Neural crest cell (in vitro differentiated cells): ENCODE data around the gene EDEM3. TPM values are rescaled to one million over a fixed set of nuclear protein-coding genes. Genes with fewer than 3 reads are reported as not detected.

Experiments
- DNase-seq: peaks from one replicate; pipeline ENCODE4 v3.0.0; 2021; ENCODE audit warnings: low read depth, mixed read lengths, low spot score
- H3K27ac Mint-ChIP-seq: one replicate; pipeline ENCODE4 v1.8.0; 2021; ENCODE audit warnings: mild to moderate bottlenecking, mixed read lengths; ENCODE audit not compliant: unreplicated experiment
- H3K27me3 Mint-ChIP-seq: 2 replicates; pipeline ENCODE4 v1.8.0; 2021; ENCODE audit warnings: low read depth, mild to moderate bottlenecking, mixed read lengths
- H3K36me3 Mint-ChIP-seq: 2 replicates; pipeline ENCODE4 v1.8.0; 2021; ENCODE audit warnings: low read depth, mild to moderate bottlenecking, mixed read lengths
- H3K4me1 Mint-ChIP-seq: 2 replicates; pipeline ENCODE4 v1.8.0; 2021; ENCODE audit warnings: mixed read lengths
- H3K4me3 Mint-ChIP-seq: one replicate; pipeline ENCODE4 v1.8.0; 2021; ENCODE audit warnings: mild to moderate bottlenecking, mixed read lengths
- H3K9me3 Mint-ChIP-seq: 2 replicates; pipeline ENCODE4 v1.8.0; 2021; ENCODE audit warnings: mixed read lengths
- CTCF ChIP-seq: fragments of 200-600 bp; sonication (generic); conservative IDR thresholded peaks from 2 replicates; pipeline ENCODE4 v1.5.0; 2021; ENCODE audit warnings: antibody characterized with exemption, mild to moderate bottlenecking
- total RNA-seq: library from RNA; stranded (reverse); gene quantifications from 2 replicates; pipeline ENCODE4 v1.2.1, GENCODE V29; 2021

EDEM3 gene
- total RNA-seq, 1 donor from 2014 or later: 19.8 TPM

DNA sequence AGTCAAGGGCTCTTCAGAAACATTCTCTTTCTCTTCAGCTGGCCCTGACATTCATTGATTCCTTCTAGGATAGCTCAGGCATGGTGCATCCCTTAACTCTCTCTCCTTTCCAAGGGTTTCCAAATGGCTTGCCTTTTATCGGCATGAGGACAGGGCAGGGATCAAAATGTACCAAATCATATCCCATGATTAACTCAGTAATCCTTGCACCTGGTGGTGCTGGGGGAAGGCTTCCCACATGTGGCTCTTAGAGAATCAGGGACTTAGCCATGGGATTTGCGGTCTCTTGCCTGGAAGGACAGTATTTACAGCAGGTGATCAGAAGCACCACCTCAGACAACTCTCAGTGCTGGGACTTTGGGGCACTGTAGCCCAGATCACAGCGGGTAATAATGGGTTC is 46.2 kb upstream of the EDEM3 start:
- TF ChIP-seq CTCF: no peak
- Mint-ChIP-seq H3K4me3 (no peak overlapping the region), H3K4me1 (peaks cover 5% of the 10 kb centered on the region), H3K27ac (no peak overlapping the region), H3K9me3 (no peaks in the 10 kb centered on the region), H3K27me3 (no peaks in the 10 kb centered on the region), H3K36me3 (no peaks in the 10 kb centered on the region)
- DNase-seq: no peak

DNA sequence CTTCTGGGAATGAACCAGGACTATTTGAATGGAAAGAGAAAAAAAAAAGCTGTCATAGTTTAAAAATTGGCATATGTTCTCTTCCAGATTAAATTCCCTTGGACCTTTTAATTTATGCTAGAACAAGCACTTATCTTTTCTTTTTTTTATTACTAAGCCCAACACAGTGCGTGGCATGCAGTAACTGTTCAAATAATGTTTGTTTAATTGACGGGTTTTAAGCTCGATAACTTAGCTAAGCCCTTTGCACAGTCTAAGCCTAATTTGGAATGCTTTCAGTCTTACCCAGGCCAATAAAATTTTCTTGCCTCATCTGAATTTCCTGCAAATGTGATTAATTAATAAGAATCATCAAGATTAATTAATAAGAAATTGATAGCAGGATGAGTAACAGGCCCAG is 39.3 kb upstream of the EDEM3 start:
- Mint-ChIP-seq H3K4me3 (no peak overlapping the region), H3K4me1 (no peaks in the 10 kb centered on the region), H3K36me3 (no peaks in the 10 kb centered on the region), H3K9me3 (no peaks in the 10 kb centered on the region), H3K27me3 (no peaks in the 10 kb centered on the region), H3K27ac (no peak overlapping the region)
- no peak for TF ChIP-seq CTCF
- no peak for DNase-seq

GRCh38 chr1:184792450-184792969 is 37.9 kb upstream of the EDEM3 start:
- Mint-ChIP-seq H3K9me3 (no peaks in the 10 kb centered on the region), H3K4me1 (no peaks in the 10 kb centered on the region), H3K27ac (no peak overlapping the region), H3K4me3 (no peak overlapping the region), H3K27me3 (no peaks in the 10 kb centered on the region), H3K36me3 (no peaks in the 10 kb centered on the region)
- TF ChIP-seq CTCF: no peak
- DNase-seq: no peak

- Mint-ChIP-seq H3K4me1 (no peaks in the 10 kb centered on the region), H3K27me3 (no peaks in the 10 kb centered on the region), H3K4me3 (no peak overlapping the region), H3K36me3 (no peaks in the 10 kb centered on the region), H3K27ac (no peak overlapping the region), H3K9me3 (no peaks in the 10 kb centered on the region)
- TF ChIP-seq CTCF: no peak
- no peak for DNase-seq
These were observed 36.9 kb upstream of the EDEM3 start for GRCh38 chr1:184791550-184791900.

DNA sequence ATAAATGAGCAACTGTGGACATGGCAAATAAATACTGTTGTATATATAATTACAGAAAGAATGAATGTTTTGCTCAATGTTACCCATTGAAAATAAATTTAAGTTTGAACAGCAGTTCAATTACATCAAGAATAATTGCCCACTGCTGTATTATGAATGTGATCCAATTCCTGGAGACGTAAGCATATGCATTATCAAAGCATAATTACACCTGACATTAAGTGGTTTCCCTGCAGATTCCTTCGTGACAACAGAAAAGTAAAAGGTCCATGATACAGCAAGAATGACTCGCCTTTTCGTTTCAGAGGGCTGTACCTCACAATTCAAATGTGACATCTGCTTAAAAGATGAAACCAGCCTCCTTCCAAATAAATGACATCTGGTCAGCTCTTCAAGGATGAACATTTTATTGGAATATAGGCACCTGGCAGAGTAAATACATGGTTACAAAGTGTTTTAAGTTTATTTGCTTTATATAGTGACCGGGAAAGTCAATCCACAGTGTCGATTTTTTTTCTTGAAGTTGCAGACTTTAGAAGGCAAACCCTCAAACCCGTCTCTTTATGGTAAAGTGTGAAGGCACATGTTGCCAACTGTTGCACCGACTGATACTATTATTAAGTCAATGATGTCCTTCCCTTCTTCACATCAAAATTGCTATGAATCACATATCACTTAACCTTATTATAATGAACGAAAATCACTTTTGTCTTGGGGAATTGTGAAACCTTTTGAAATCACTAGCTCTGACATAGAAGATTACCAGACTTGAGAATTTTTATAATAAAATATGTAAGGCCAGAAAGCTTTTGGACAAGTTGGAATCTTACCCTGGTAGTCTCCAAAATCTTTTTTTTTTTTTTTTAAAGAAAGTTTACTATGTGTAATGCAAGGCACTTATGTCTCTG is 36.2 kb upstream of the EDEM3 start:
- H3K36me3 Mint-ChIP-seq: no peaks in the 10 kb centered on the region
- H3K9me3 Mint-ChIP-seq: no peaks in the 10 kb centered on the region
- TF ChIP-seq CTCF: no peak
- H3K27ac Mint-ChIP-seq: no peak overlapping the region
- H3K4me1 Mint-ChIP-seq: no peaks in the 10 kb centered on the region
- H3K4me3 Mint-ChIP-seq: no peak overlapping the region
- no peak for DNase-seq
- H3K27me3 Mint-ChIP-seq: no peaks in the 10 kb centered on the region
